T-helper 2 cell treated with Interferon-gamma antibody and Interleukin-4, amounts not matched to agents 5 μg/mL and 100 μg/mL, for 36 hours (primary cell): ENCODE data around the gene NKX2-3.

Experiments
- DNase-seq: peaks from one replicate; pipeline ENCODE4 v3.0.0; 2021; ENCODE audit warnings: low spot score
- H3K27ac Mint-ChIP-seq: one replicate; pipeline ENCODE4 v1.8.0; 2021; ENCODE audit warnings: mild to moderate bottlenecking, mixed read lengths
- H3K27me3 Mint-ChIP-seq: one replicate; pipeline ENCODE4 v1.8.0; 2021; ENCODE audit warnings: low read depth, mixed read lengths
- H3K36me3 Mint-ChIP-seq: one replicate; pipeline ENCODE4 v1.8.0; 2021; ENCODE audit warnings: low read depth, mixed read lengths
- H3K4me1 Mint-ChIP-seq: one replicate; pipeline ENCODE4 v1.8.0; 2021; ENCODE audit warnings: low read depth, mixed read lengths
- H3K4me3 Mint-ChIP-seq: one replicate; pipeline ENCODE4 v1.8.0; 2022; ENCODE audit warnings: mild to moderate bottlenecking, moderate library complexity, mixed read lengths
- H3K9me3 Mint-ChIP-seq: one replicate; pipeline ENCODE4 v1.8.0; 2021; ENCODE audit warnings: mixed read lengths

NKX2-3 gene

DNA sequence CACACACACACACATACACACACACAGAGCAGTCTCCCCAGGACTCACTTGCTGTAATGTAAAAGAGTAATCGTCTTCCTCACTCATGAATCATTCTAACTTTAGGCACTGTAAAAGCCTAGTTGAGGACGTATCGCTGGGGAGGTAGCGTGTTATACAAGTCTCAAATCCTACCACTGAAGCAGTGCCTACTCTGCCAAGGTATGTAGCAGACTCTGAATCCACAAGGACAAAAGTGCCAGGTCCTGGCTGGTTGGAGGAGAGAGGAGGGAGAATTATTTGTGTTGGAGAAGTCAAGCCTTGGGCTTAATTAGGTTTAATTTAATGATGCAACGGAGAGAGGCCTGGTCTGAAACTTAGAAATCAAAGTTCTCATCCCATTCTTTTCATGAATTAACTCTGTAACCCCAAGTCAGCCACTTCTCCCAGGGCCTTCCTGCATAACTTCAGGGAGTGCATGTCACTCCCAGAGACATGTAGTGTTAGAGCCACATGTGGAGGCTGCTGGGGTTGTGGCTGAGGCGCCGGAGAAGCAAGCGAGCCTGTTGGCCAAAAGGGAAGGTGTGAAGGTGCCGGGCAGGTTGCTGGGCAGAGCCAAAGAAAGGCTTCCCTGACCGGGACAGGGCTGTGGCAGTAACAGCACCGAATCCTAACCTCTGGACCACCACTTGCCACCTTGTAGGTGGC, 36.7 kb downstream of the NKX2-3 start:
- Mint-ChIP-seq H3K27me3 (peaks cover 13% of the 10 kb centered on the region), H3K9me3 (no peaks in the 10 kb centered on the region), H3K4me1 (no peaks in the 10 kb centered on the region), H3K27ac (no peak overlapping the region), H3K36me3 (no peaks in the 10 kb centered on the region), H3K4me3 (no peak overlapping the region)
- DNase-seq: no peak

DNA sequence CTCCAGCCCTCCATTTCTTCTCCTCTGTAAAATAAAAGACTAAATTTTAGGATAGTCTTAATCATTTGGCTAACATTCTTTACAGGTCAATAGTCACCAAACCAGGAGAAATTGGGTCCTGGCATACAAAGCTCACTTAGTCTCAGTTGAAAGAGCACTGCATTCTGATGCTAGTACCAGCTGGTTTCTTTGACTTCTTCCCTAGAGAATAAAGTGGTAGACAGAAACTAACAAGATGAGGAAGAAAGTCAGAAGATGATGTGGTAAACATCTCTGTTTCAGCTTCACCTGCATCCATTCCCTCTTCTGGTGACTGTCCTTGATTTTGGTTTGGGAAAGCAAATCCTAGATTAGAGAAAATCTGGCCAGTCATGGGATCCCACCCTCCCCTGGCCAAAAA, 37.2 kb downstream of the NKX2-3 start:
- peaks cover 13% of the 10 kb centered on the region for H3K27me3 Mint-ChIP-seq
- no peak overlapping the region for H3K4me3 Mint-ChIP-seq
- H3K9me3 Mint-ChIP-seq: no peaks in the 10 kb centered on the region
- no peak overlapping the region for H3K27ac Mint-ChIP-seq
- no peak for DNase-seq
- no peaks in the 10 kb centered on the region for H3K4me1 Mint-ChIP-seq
- no peaks in the 10 kb centered on the region for H3K36me3 Mint-ChIP-seq

DNA sequence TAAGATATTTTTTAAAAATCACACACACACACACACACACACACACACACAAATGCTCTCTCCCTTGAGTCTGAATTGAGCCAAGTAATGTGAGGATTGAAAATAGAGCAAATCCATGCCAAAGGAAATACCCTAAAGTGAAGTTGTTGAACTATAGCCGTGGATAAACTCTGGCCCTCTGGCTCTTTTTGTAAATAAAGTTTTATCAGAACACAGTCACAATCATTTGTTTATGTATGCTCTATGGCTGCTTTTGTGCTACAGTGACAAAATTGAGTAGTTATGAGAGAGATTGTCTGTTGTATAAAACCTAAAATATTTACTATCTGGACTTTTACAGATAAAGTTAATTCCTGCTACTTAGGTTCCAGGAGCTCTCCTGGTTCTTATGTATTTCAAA, 39.1 kb downstream of the NKX2-3 start:
- Mint-ChIP-seq H3K27ac (no peak overlapping the region), H3K36me3 (no peaks in the 10 kb centered on the region), H3K27me3 (peaks cover 10% of the 10 kb centered on the region), H3K9me3 (no peaks in the 10 kb centered on the region), H3K4me1 (no peaks in the 10 kb centered on the region), H3K4me3 (no peak overlapping the region)
- no peak for DNase-seq

DNA sequence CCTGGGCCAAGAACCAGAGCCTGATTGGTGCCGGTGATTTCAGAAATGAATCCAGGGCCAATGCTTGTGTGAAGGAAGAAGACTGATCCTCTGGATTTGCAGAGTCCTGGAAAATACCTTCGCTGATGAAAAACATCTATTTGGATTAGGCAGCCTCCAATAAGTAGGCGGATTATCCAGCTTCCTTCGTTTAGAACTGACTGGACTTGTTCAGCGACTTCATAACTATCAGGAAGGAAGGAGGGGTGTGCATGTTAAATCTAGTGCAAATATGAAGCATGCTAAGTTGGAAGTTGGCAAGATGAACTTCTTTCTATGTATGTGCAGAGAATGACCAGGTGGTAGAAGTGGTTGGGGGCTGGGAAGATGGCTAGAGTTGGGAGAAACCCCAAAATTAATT, 41.0 kb downstream of the NKX2-3 start:
- Mint-ChIP-seq H3K9me3 (no peaks in the 10 kb centered on the region), H3K27me3 (peaks cover 3% of the 10 kb centered on the region), H3K27ac (no peak overlapping the region), H3K4me1 (no peaks in the 10 kb centered on the region), H3K4me3 (no peak overlapping the region), H3K36me3 (no peaks in the 10 kb centered on the region)
- DNase-seq: no peak

DNA sequence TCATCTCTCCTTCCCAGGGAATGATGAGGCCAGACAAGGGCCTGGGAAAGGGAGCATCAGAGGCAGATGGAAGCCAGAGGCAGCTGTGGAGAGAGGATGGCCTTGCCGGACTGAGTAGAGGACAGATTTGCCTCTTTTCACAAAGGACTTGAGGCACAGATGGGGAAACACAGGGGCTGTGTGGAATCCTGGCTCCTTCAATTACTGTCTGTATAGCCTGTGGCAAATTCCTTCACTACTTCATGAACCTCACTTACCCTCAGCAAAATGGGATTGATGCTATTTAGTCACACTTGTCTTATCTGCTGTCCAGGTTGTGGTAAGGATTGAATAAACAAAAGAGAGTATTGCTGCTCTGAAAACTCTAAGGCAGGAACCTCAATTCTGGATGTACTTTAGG, 47.2 kb downstream of the NKX2-3 start:
- Mint-ChIP-seq H3K4me1 (no peaks in the 10 kb centered on the region), H3K27ac (no peak overlapping the region), H3K27me3 (peaks cover 2% of the 10 kb centered on the region), H3K9me3 (no peaks in the 10 kb centered on the region), H3K4me3 (no peak overlapping the region), H3K36me3 (no peaks in the 10 kb centered on the region)
- no peak for DNase-seq

DNA sequence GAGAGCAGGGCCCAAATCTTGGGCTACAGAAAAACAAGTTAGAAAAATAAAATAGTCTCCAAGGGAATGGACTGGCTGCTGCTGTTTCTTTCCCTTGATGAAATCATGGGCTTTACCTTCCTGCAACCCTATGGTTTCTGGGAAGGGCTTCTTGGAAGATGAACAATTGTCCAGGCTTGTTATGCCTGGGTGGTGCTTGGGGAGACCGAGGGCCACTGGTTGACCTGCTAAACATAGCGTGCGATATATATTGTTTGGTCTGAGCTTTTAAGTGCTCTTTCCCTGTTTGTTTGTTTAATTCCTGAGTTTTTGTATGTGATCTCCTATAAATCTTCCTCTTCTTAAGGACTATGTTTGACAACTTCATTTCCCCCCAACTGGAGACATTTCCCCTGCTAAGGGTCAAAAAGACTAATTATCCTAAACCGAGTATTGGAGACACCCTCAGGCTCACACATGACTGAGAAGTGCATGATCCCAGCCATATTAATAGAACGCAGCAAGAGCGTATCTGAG, 49.6 kb downstream of the NKX2-3 start:
- no peaks in the 10 kb centered on the region for H3K9me3 Mint-ChIP-seq
- DNase-seq: no peak
- peaks cover 6% of the 10 kb centered on the region for H3K27me3 Mint-ChIP-seq
- no peak overlapping the region for H3K4me3 Mint-ChIP-seq
- no peak overlapping the region for H3K27ac Mint-ChIP-seq
- H3K4me1 Mint-ChIP-seq: no peaks in the 10 kb centered on the region
- H3K36me3 Mint-ChIP-seq: no peaks in the 10 kb centered on the region

DNA sequence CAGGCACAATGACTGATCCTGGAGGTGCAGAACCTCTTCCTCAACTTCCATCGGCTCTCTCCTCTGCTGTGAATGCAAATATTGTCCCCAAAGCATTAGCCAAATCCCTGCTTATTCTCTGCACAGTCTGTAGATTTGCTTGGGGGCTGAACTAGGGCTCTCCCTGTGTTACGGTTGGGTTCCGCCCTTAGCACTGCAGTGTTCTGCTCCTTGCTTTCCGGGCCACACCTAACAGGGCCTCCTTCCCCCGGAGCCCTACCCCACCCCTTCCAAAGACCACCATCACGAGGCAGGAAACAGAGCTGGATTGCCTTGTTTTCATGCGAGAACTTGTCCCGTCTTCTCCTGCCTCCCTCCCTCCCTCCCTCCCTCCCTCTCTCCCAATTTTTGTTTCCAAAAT, 50.9 kb downstream of the NKX2-3 start:
- no peak overlapping the region for H3K27ac Mint-ChIP-seq
- DNase-seq: no peak

More for the DNA sequence above, 50.9 kb downstream of the NKX2-3 start:
- Mint-ChIP-seq H3K9me3 (no peaks in the 10 kb centered on the region), H3K4me3 (no peak overlapping the region), H3K4me1 (no peaks in the 10 kb centered on the region), H3K27me3 (peaks cover 12% of the 10 kb centered on the region), H3K36me3 (no peaks in the 10 kb centered on the region)
